HUES64 (cell line): ENCODE results near the gene FLT3.
"Not testable (repeated sequence)": the region's sequence is repeated elsewhere in the genome, so short reads cannot be mapped to it uniquely, and the experiment has no call there.

Experiments
- H3K27ac ChIP-seq: 2 replicates; pipeline ENCODE4 v1.7.0; 2013; ENCODE audit warnings: low read depth, low read length, inconsistent platforms
- H3K27me3 ChIP-seq: 2 replicates; pipeline ENCODE4 v1.6.1; 2013; ENCODE audit warnings: mild to moderate bottlenecking, low read length; ENCODE audit not compliant: insufficient read depth
- H3K36me3 ChIP-seq: 2 replicates; pipeline ENCODE4 v1.6.1; 2013; ENCODE audit warnings: mild to moderate bottlenecking, low read length; ENCODE audit not compliant: insufficient read depth
- H3K4me1 ChIP-seq: 2 replicates; pipeline ENCODE4 v1.6.1; 2013; ENCODE audit warnings: mild to moderate bottlenecking, low read length, moderate library complexity; ENCODE audit not compliant: insufficient read depth
- H3K4me3 ChIP-seq: 2 replicates; pipeline ENCODE4 v1.5.1; 2013; ENCODE audit warnings: mild to moderate bottlenecking, low read length, moderate library complexity
- H3K9ac ChIP-seq: 2 replicates; pipeline ENCODE4 v1.6.1; 2013; ENCODE audit warnings: mild to moderate bottlenecking, low read depth, low read length
- H3K9me3 ChIP-seq: 2 replicates; pipeline ENCODE4 v1.6.1; 2013; ENCODE audit warnings: low read depth, low read length; ENCODE audit not compliant: insufficient read depth
- WGBS: fragments of 150-250, 120-280 bp; methylation state at CpG from one replicate; pipeline ENCODE4 v1.1.7; 2013; ENCODE audit warnings: missing lambda C conversion rate; 5-methylcytosine and 5-hydroxymethylcytosine counted together

The FLT3 gene

GRCh38 chr13:27969082-27969865 lies 131.1 kb downstream of the FLT3 start, which contains the start of gene CDX2:
TSS of gene CDX2 (minus strand) at chr13:27969315. CDS start at chr13:27969006, 309 bp downstream.
- Histone ChIP-seq H3K9ac (no peak within 1 kb of the TSS), H3K27me3 (peaks cover 100% of the 10 kb centered on the region)

DNA sequence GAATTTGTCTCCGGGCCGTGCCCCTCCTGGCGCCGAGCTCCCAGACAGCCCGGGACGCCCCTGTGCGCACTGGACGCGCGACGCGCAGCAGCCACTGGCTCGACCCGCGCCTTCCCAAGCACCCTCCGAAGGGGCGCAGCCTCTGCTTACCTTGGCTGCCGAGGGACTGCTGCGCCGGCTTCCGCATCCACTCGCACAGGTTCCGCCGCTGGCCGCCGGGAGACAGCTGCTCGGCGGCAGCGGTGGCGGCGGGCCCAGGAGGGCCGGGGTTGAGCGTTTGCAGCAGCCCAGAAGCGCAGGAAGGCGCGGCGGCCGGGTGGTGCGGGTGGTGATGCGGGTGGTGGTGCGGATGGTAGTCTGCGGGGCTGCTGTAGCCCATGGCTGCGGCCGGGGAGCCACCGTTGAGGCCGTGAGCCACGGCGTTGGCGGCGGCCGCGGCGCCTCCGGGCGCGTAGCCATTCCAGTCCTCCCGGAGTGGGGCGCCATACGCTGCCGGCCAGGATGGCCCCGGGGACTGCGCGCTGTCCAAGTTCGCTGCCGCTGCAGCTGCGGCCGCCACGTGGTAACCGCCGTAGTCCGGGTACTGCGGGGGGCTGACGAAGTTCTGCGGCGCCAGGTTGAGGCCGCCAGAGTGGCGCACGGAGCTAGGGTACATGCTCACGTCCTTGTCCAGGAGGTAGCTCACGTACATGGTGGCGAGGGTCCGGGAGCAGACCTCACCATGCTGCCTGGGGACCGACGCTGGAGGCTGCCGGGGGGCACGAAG lies 131.9 kb downstream of the FLT3 start:
- peaks cover 100% of the 10 kb centered on the region for H3K27me3 ChIP-seq
- no peak overlapping the region for H3K9ac ChIP-seq
- no peaks in the 10 kb centered on the region for H3K36me3 ChIP-seq
- H3K9me3 ChIP-seq = no peaks in the 10 kb centered on the region
- no peak overlapping the region for H3K27ac ChIP-seq
- peaks cover 37% of the 10 kb centered on the region for H3K4me1 ChIP-seq
- WGBS = 1% methylated on average over 86 of the region's 86 CpGs
- peak overlapping the region; percentile 33 for H3K4me3 ChIP-seq

More at GRCh38 chr13:27969082-27969865, 131.1 kb downstream of the FLT3 start, which contains the start of gene CDX2:
- Histone ChIP-seq H3K9me3 (no peaks in the 10 kb centered on the region), H3K4me1 (peaks cover 37% of the 10 kb centered on the region), H3K36me3 (no peaks in the 10 kb centered on the region), H3K4me3 (peak within 1 kb of the TSS; percentile 33), H3K27ac (no peak within 1 kb of the TSS)
- WGBS = under 1% methylated on average over 32 of the region's 34 CpGs

DNA sequence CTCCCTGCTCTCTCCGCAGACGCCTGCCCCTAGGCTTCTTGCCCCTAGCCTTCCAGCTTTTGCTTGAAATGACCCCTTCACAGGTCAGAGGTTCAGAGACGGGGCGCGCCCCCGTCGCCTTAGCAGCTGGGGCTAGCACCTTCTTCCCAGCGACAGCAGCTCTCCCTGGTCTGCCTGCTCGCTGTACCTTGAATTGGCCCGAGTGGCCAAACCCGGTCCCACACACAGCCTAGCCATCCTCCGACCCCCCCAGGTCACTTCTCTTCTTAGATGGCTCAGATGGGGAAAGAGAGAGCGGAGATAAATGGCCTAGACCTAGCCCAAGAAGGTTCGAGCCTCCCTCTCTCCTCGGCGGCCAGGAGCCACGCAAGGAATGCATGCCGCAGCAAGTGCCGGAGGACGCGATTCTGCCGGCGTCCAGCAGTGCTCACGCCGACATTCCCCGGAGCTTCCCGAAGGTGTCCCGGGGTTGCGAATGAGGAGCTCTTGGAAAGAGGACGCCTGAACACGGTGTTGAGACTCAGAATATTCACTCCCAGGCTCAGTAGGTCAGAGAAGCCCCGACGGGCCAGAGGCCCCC lies 132.6 kb downstream of the FLT3 start:
- Histone ChIP-seq H3K9me3 (no peaks in the 10 kb centered on the region), H3K27ac (no peak overlapping the region), H3K27me3 (peaks cover 100% of the 10 kb centered on the region), H3K36me3 (no peaks in the 10 kb centered on the region), H3K4me3 (no peak overlapping the region), H3K9ac (no peak overlapping the region), H3K4me1 (peaks cover 37% of the 10 kb centered on the region)
- 3% methylated on average over 33 of the region's 33 CpGs for WGBS

GRCh38 chr13:27967203-27967735 lies 133.1 kb downstream of the FLT3 start:
- 3% methylated on average over 18 of the region's 18 CpGs for WGBS
- Histone ChIP-seq H3K27ac (no peak overlapping the region), H3K27me3 (peaks cover 100% of the 10 kb centered on the region)

DNA sequence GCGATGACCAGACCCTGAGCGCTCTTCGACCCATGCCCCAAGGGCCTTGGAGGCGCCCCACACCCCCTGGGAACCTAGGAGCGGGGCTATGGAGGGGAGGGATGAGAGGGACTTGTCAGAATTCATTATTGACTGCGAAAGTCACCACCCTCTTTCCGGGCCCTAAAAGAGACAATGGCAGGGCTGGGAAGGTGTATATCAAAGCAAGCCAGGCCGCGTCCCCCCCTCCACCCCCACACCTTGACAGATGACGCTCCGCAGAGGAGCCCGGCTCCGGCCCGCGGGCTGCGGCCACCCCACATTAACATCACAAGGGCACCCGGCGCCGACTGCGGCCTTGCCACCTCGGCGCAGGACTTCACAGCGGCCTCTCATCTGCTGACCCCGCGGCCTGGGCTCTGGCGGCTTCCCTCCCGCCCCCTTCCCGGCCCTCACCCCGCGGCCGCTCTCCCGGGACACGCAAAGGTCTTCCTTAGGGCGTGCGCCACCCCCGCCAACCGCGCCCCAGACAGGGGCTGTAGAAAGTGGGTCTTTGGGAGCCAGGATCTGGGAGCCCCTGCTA lies 133.7 kb downstream of the FLT3 start:
- Histone ChIP-seq H3K9ac (no peak overlapping the region), H3K27me3 (peaks cover 100% of the 10 kb centered on the region), H3K9me3 (no peaks in the 10 kb centered on the region), H3K4me1 (peaks cover 39% of the 10 kb centered on the region), H3K27ac (no peak overlapping the region), H3K36me3 (no peaks in the 10 kb centered on the region), H3K4me3 (no peak overlapping the region; the same call in 1 of the 2 replicates)
- WGBS = under 1% methylated on average over 38 of the region's 38 CpGs

More at GRCh38 chr13:27967203-27967735, 133.1 kb downstream of the FLT3 start:
- Histone ChIP-seq H3K4me1 (peaks cover 41% of the 10 kb centered on the region), H3K9me3 (no peaks in the 10 kb centered on the region), H3K9ac (no peak overlapping the region), H3K36me3 (no peaks in the 10 kb centered on the region), H3K4me3 (no peak overlapping the region)

GRCh38 chr13:27965740-27966640 lies 134.4 kb downstream of the FLT3 start:
- Histone ChIP-seq H3K36me3 (no peaks in the 10 kb centered on the region), H3K9ac (no peak overlapping the region), H3K4me3 (no peak overlapping the region; the same call in 1 of the 2 replicates), H3K27ac (no peak overlapping the region), H3K4me1 (peaks cover 41% of the 10 kb centered on the region), H3K9me3 (no peaks in the 10 kb centered on the region), H3K27me3 (peaks cover 100% of the 10 kb centered on the region)
- under 1% methylated on average over 45 of the region's 45 CpGs for WGBS

GRCh38 chr13:27965343-27965739 lies 135.0 kb downstream of the FLT3 start:
- no peak overlapping the region for H3K9ac ChIP-seq
- peaks cover 100% of the 10 kb centered on the region for H3K27me3 ChIP-seq
- H3K4me1 ChIP-seq = peaks cover 34% of the 10 kb centered on the region
- no peaks in the 10 kb centered on the region for H3K9me3 ChIP-seq
- 11% methylated on average over 7 of the region's 7 CpGs for WGBS
- H3K4me3 ChIP-seq = no peak overlapping the region
- H3K36me3 ChIP-seq = no peaks in the 10 kb centered on the region
- H3K27ac ChIP-seq = no peak overlapping the region

- no peaks in the 10 kb centered on the region for H3K36me3 ChIP-seq
- no peaks in the 10 kb centered on the region for H3K9me3 ChIP-seq
- no peak overlapping the region for H3K4me3 ChIP-seq
- H3K9ac ChIP-seq = no peak overlapping the region
- peaks cover 29% of the 10 kb centered on the region for H3K4me1 ChIP-seq
- no peak overlapping the region for H3K27ac ChIP-seq
- H3K27me3 ChIP-seq = peaks cover 100% of the 10 kb centered on the region
- 11% methylated on average over 13 of the region's 15 CpGs for WGBS
Measured at GRCh38 chr13:27964741-27965323, 135.5 kb downstream of the FLT3 start.

DNA sequence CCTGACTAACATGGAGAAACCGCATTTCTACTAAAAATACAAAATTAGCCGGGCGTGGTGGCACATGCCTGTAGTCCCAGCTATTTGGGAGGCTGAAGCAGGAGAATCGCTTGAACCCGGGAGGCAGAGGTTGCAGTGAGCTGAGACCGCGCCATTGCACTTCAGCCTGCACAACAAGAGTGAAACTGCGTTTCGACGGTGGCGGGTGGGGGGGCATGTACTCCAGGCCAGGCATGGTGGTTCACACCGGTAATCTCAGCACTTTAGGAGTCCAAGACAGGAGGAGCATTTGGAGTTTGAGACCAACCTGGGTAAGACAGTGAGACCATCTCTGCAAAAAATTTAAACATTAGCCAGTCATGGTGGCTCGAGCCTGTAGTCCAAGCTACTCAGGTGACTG lies 136.2 kb downstream of the FLT3 start:
- not testable (repeated sequence) for H3K9ac ChIP-seq, H3K27ac ChIP-seq, H3K9me3 ChIP-seq, H3K4me3 ChIP-seq, H3K36me3 ChIP-seq
- Histone ChIP-seq H3K4me1 (peaks cover 26% of the 10 kb centered on the region; the same call in 1 of the 2 replicates), H3K27me3 (peaks cover 100% of the 10 kb centered on the region)
- 63% methylated on average over 13 of the region's 13 CpGs for WGBS

- H3K4me3 ChIP-seq = no peak overlapping the region
- H3K27me3 ChIP-seq = peaks cover 100% of the 10 kb centered on the region
- H3K27ac ChIP-seq = no peak overlapping the region
- H3K36me3 ChIP-seq = no peaks in the 10 kb centered on the region
- H3K9ac ChIP-seq = no peak overlapping the region
- H3K9me3 ChIP-seq = no peaks in the 10 kb centered on the region
- H3K4me1 ChIP-seq = peaks cover 26% of the 10 kb centered on the region; the same call in 1 of the 2 replicates
- WGBS = 48% methylated on average over 3 of the region's 3 CpGs
Measured at GRCh38 chr13:27963491-27963890, 136.9 kb downstream of the FLT3 start.
